Heart right ventricle (tissue), 16 donors: ENCODE data around the gene SEMA3A. TPM values are rescaled to one million over a fixed set of nuclear protein-coding genes. Genes with fewer than 3 reads are reported as not detected.

ENCODE experiments used
- ATAC-seq, 8 donors: fragments of 200-7000 bp; cut with Tn5 transposase; one replicate each; pipeline ENCODE4 v1.9.1; 2020; ENCODE audit warnings: mild to moderate bottlenecking in 8 of 8, moderate library complexity in 8 of 8, moderate number of reproducible peaks in 1 of 8
- DNase-seq, 2 donors: peaks; one replicate each; pipeline ENCODE4 v3.0.0-alpha.2; 2020
- H3K27ac ChIP-seq, 10 donors: fragments of 200-600 bp; sonication (generic) in 2 of 10; one replicate each; pipeline versions ENCODE4 v1.5.0 to v1.8.0; 2020 to 2022; ENCODE audit warnings: mild to moderate bottlenecking in 3 of 10
- H3K27me3 ChIP-seq, 7 donors: fragments of 200-600 bp; one replicate each; pipeline ENCODE4 v1.8.0; 2021 to 2022; ENCODE audit warnings: mild to moderate bottlenecking in 2 of 7
- H3K36me3 ChIP-seq, 9 donors: fragments of 200-600 bp; sonication (generic) in 1 of 9; one replicate each; pipeline versions ENCODE4 v1.5.0 to v1.8.0; 2020 to 2022; ENCODE audit warnings: mild to moderate bottlenecking in 2 of 9
- H3K4me1 ChIP-seq, 9 donors: fragments of 200-600 bp; sonication (generic) in 1 of 9; one replicate each; pipeline versions ENCODE4 v1.5.0 to v1.8.0; 2020 to 2022; ENCODE audit warnings: mild to moderate bottlenecking in 4 of 9
- H3K4me3 ChIP-seq, 10 donors: fragments of 200-600 bp; sonication (generic) in 2 of 10; one replicate each; pipeline versions ENCODE4 v1.5.0 to v1.8.0; 2020 to 2022; ENCODE audit warnings: mild to moderate bottlenecking in 7 of 10, moderate library complexity in 2 of 10
- H3K9me3 ChIP-seq, 11 donors: fragments of 200-600 bp in 10 of 11; sonication (generic) in 2 of 11; one replicate each; pipeline versions ENCODE4 v1.5.0 to v1.8.0; 2013 to 2022; ENCODE audit warnings: mild to moderate bottlenecking in 2 of 11, control low read depth in 1 of 11, moderate library complexity in 1 of 11
- CTCF ChIP-seq, 9 donors: fragments of 200-600 bp; sonication (generic) in 2 of 9; IDR thresholded peaks; one replicate each; pipeline versions ENCODE4 v1.5.0 to v1.8.0; 2021 to 2022; ENCODE audit warnings: antibody characterized with exemption in 9 of 9, mild to moderate bottlenecking in 5 of 9, moderate library complexity in 1 of 9
- WGBS, 2 donors: extraction: QIAGEN DNeasy Blood & Tissue Kit; methylation state at CpG; one replicate each; pipeline ENCODE4 v1.1.7; 2013; ENCODE audit warnings: inconsistent platforms in 1 of 2; 5-methylcytosine and 5-hydroxymethylcytosine counted together
- intact Hi-C, 10 donors: fragments of 100-400 bp; cut with DNase I; formaldehyde crosslinking; loops; one replicate each; pipeline versions ENCODE4 v1.11.1 to v1.14.2; 2022
- polyA plus RNA-seq, 2 donors: library from polyadenylated mRNA; stranded (reverse); fragments of 200-250 nt; gene quantifications; one replicate each; pipeline ENCODE4 v1.2.3, GENCODE V29; 2013
- total RNA-seq, 10 donors: library from RNA; stranded (reverse); fragmentation: NEBNext Ultra II Directional in 3 of 10; extraction: Animal tissue kit (Norgen Biotek cat#: 25700) in 3 of 10; gene quantifications; one replicate each; pipeline versions ENCODE4 v1.2.1 to v1.2.4, GENCODE V29; 2021 to 2023
- donor health status: Arrhythmogenic right ventricular cardiomyopathy.
- donor health status: ischemic (EF 13 %, LVEDD 7.1; RV severe dilation, severe dysfunction).
- donor health status: healthy with polysubstance abuse.
- donor health status: DM: no; HTN: yes; CAD: no.
- donor health status: DM: no; HTN: no; CAD: no.
- donor health status: ischemic (EF 25% LVEDD 6.9; RV normal size, moderate dysfunction).
- donor health status: ischemic (EF 25% LVEDD 5.7; RV mildly dilated, moderate dysfunction).
- donor health status: healthy.
- donor health status: DM: yes; HTN: yes; CAD: no.
- donor health status: Ischemic cardiomyopathy.
- donor health status: ischemic (EF 35%, LVEDD 5.7; RV mildly dilated, moderate dysfunction).
- donor health status: nonischemic (EF 11% LVEDD 7.7; RV severe dilation, severe dysfunction).
- donor health status: DM: yes; HTN: yes; CAD: no.
- donor health status: PGD.
- donor health status: ischemic (EF 29% LVEDD 5.4; RV normal size, mild dysfunction).
- donor health status: nonischemic (EF 23%, LVEDD 6.1; RV moderate dilation, normal function).

SEMA3A gene
- total and polyA plus RNA-seq, 12 donors, result 0.19 to 5.3 (median 1.5) TPM

- no peak for DNase-seq
- 77 to 81% methylated on average over 2 of the region's 2 CpGs for WGBS, 2 donors
- Histone ChIP-seq H3K4me3 (no peak overlapping the region), H3K9me3 (no peaks in the 10 kb centered on the region), H3K4me1 (no peaks in the 10 kb centered on the region), H3K36me3 (no peaks in the 10 kb centered on the region), H3K27ac (no peak overlapping the region), H3K27me3 (no peaks in the 10 kb centered on the region)
- intact Hi-C loops, result no loop called here
- TF ChIP-seq CTCF (IDR thresholded peaks at IDR 0.05), result no peak
- no peak for ATAC-seq
Measured at GRCh38 chr7:84044834-84045233, 149.8 kb downstream of the SEMA3A start.

GRCh38 chr7:84043661-84044191, 150.9 kb downstream of the SEMA3A start:
- H3K36me3 ChIP-seq, result no peaks in the 10 kb centered on the region
- H3K27me3 ChIP-seq, result no peaks in the 10 kb centered on the region
- 29 to 34% methylated on average over 1 of the region's 1 CpG for WGBS, 2 donors
- H3K4me1 ChIP-seq, result no peaks in the 10 kb centered on the region
- no peaks in the 10 kb centered on the region for H3K9me3 ChIP-seq
- intact Hi-C loops, result no loop called here
- H3K4me3 ChIP-seq, result no peak overlapping the region
- ATAC-seq, result no peak
- H3K27ac ChIP-seq, result no peak overlapping the region
- no peak for DNase-seq
- TF ChIP-seq CTCF (IDR thresholded peaks at IDR 0.05), result no peak

DNA sequence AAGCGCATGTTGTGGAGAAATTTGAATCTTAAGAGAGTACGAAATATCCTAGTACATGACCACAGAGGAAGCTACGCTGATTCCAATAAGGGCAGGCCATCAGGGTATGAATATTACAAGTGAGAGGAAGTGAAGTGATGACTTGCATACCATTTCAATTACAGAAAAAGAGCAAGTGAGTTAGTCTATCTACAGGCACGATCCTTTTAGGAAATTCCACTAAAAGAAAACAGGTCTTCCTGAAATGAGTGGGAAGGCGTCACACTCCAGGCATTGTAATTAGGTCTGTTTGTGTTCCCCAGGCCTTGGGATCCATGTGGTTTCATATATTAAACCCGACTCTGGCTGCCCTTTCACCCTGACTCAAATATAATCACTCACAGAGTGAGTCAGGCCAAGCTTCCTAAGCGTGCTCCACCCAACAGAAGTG, 152.5 kb downstream of the SEMA3A start:
- H3K27ac ChIP-seq, result no peak overlapping the region
- no peak for DNase-seq
- no peaks in the 10 kb centered on the region for H3K27me3 ChIP-seq
- TF ChIP-seq CTCF (IDR thresholded peaks at IDR 0.05), result no peak
- H3K4me1 ChIP-seq, result no peaks in the 10 kb centered on the region
- no peaks in the 10 kb centered on the region for H3K36me3 ChIP-seq
- no peak for ATAC-seq
- H3K4me3 ChIP-seq, result no peak overlapping the region
- WGBS, 2 donors, result 65 to 76% methylated on average over 7 of the region's 7 CpGs
- intact Hi-C loops, result no loop called here
- H3K9me3 ChIP-seq, result no peaks in the 10 kb centered on the region

GRCh38 chr7:84041649-84042048, 152.9 kb downstream of the SEMA3A start:
- no peak overlapping the region for H3K27ac ChIP-seq
- H3K4me3 ChIP-seq, result no peak overlapping the region
- ATAC-seq, result no peak
- H3K4me1 ChIP-seq, result no peaks in the 10 kb centered on the region
- no peaks in the 10 kb centered on the region for H3K27me3 ChIP-seq
- 81 to 84% methylated on average over 5 of the region's 5 CpGs for WGBS, 2 donors
- DNase-seq, result no peak
- H3K9me3 ChIP-seq, result no peaks in the 10 kb centered on the region
- H3K36me3 ChIP-seq, result no peaks in the 10 kb centered on the region
- intact Hi-C loops, result no loop called here
- no peak for TF ChIP-seq CTCF (IDR thresholded peaks at IDR 0.05)
